ENCODE data around the gene ZNHIT1. TPM values are rescaled to one million over a fixed set of nuclear protein-coding genes. Genes with fewer than 3 reads are reported as not detected.

Gene ZNHIT1
- total and polyA plus RNA-seq, 2 donors (not counting 3 experiments of a cell fraction or from before 2014, with no cell fraction given) = 74.1 to 89.9 TPM

- Histone ChIP-seq H3K4me1 (ENCODE audit: control insufficient read depth, extremely low read depth, insufficient read depth, low read length) (peaks cover 3% of the 10 kb centered on the region), H2AFZ (ENCODE audit: low read depth, low read length) (no peak overlapping the region), H3K27ac (ENCODE audit: insufficient read depth, low read depth, low read length) (no peak overlapping the region), H3K36me3 (ENCODE audit: control insufficient read depth in 2 of 2, extremely low read depth in 1 of 2, insufficient read depth in 2 of 2, low read length in 2 of 2) (peaks cover 2 to 8% of the 10 kb centered on the region in 2 experiments), H3K9me3 (replicated peaks; ENCODE audit: control insufficient read depth, insufficient read depth, low read length) (no peaks in the 10 kb centered on the region), H3K4me3 (replicated peaks in 1 of 3; ENCODE audit: insufficient read depth in 1 of 3, low read depth in 1 of 3, low read length in 3 of 3) (no peak overlapping the region), H3K9ac (replicated peaks; ENCODE audit: extremely low read depth, insufficient read depth, low read length) (no peak overlapping the region), H3K79me2 (ENCODE audit: control insufficient read depth, insufficient read depth, low read length) (peaks cover 4% of the 10 kb centered on the region), H4K20me1 (replicated peaks; ENCODE audit: control insufficient read depth, extremely low read depth, insufficient read depth, low read length) (no peaks in the 10 kb centered on the region), H3K27me3 (ENCODE audit: control insufficient read depth in 2 of 2, insufficient read depth in 2 of 2, low read length in 2 of 2) (no peaks in the 10 kb centered on the region), H3K4me2 (ENCODE audit: insufficient read depth, low read length) (no peak overlapping the region), H3K9me1 (replicated peaks; ENCODE audit: control insufficient read depth, extremely low read depth, insufficient read depth, low read length) (no peaks in the 10 kb centered on the region)
- TF ChIP-seq GATA2 (IDR thresholded peaks at IDR 0.05; ENCODE audit: insufficient read depth, insufficient read length, low read depth, low read length) (no peak), EZH2 (IDR thresholded peaks at IDR 0.05; ENCODE audit: borderline replicate concordance, low read depth, low read length, severe bottlenecking) (no peak)
- dilution Hi-C loops (cut with MboI; ENCODE audit: extremely low pct_ligation_motif_present, low sequenced_read_pairs) = no loop called here
- ChIA-PET CTCF (interaction anchor here (0.6 to 3.7 kb wide), 5 partner anchors 9 to 337 kb away, joined by 3 to 17 read pairs (median 6); partner anchors contain the start of genes CLDN15, UFSP1 and ZNHIT1), POLR2A (no interaction called here)
- FAIRE-seq (no peak), DNase-seq (ENCODE audit: low read depth, low spot score) (no peak)
- intact Hi-C loops (cut with micrococcal nuclease) = no loop called here
- no TSS peak for BruUV-seq (replicated peaks)
Measured at GRCh38 chr7:101226721-101227120, 8.8 kb downstream of the ZNHIT1 start.

- Histone ChIP-seq H3K4me3 (replicated peaks in 1 of 3; ENCODE audit: insufficient read depth in 1 of 3, low read depth in 1 of 3, low read length in 3 of 3) (no peak overlapping the region), H4K20me1 (replicated peaks; ENCODE audit: control insufficient read depth, extremely low read depth, insufficient read depth, low read length) (no peaks in the 10 kb centered on the region), H3K4me1 (ENCODE audit: control insufficient read depth, extremely low read depth, insufficient read depth, low read length) (peaks cover 11% of the 10 kb centered on the region), H3K9me1 (replicated peaks; ENCODE audit: control insufficient read depth, extremely low read depth, insufficient read depth, low read length) (no peaks in the 10 kb centered on the region), H3K9me3 (replicated peaks; ENCODE audit: control insufficient read depth, insufficient read depth, low read length) (no peaks in the 10 kb centered on the region), H3K79me2 (ENCODE audit: control insufficient read depth, insufficient read depth, low read length) (no peaks in the 10 kb centered on the region), H3K9ac (replicated peaks; ENCODE audit: extremely low read depth, insufficient read depth, low read length) (no peak overlapping the region), H3K36me3 (ENCODE audit: control insufficient read depth in 2 of 2, extremely low read depth in 1 of 2, insufficient read depth in 2 of 2, low read length in 2 of 2) (peaks cover 0 to 4% of the 10 kb centered on the region in 2 experiments), H3K4me2 (ENCODE audit: insufficient read depth, low read length) (peak overlapping the region; percentile 5), H2AFZ (ENCODE audit: low read depth, low read length) (no peak overlapping the region), H3K27me3 (ENCODE audit: control insufficient read depth in 2 of 2, insufficient read depth in 2 of 2, low read length in 2 of 2) (no peaks in the 10 kb centered on the region), H3K27ac (ENCODE audit: insufficient read depth, low read depth, low read length) (no peak overlapping the region)
- dilution Hi-C loops (cut with MboI; ENCODE audit: extremely low pct_ligation_motif_present, low sequenced_read_pairs) = no loop called here
- DNase-seq (ENCODE audit: low read depth, low spot score) = peak; percentile 24
- BruUV-seq (replicated peaks) = no TSS peak
- ChIA-PET POLR2A (no interaction called here), CTCF (interaction anchor here (1.3 to 8.1 kb wide), 5 partner anchors 9 to 88 kb away, joined by 3 to 42 read pairs (median 5); partner anchors contain the start of genes FIS1, PLOD3 and ZNHIT1)
- intact Hi-C loops (cut with micrococcal nuclease) = no loop called here
- TF ChIP-seq MYC (IDR thresholded peaks at IDR 0.05; ENCODE audit: low read depth, low read length) (no peak), POLR2AphosphoS5 (IDR thresholded peaks at IDR 0.05; ENCODE audit: insufficient read depth, low read depth, low read length) (peak; percentile 16), CTCF (IDR thresholded peaks at IDR 0.05; ENCODE audit: extremely low read depth in 1 of 2, insufficient read depth in 1 of 2, low read depth in 1 of 2, low read length in 2 of 2) (no peak), FOS (IDR thresholded peaks at IDR 0.05; ENCODE audit: borderline replicate concordance, insufficient read depth, low read length) (no peak)
- peak; percentile 4 for FAIRE-seq
Measured at GRCh38 chr7:101231644-101232043, 13.7 kb downstream of the ZNHIT1 start.
